ENCODE measurements around the gene TAMALIN. TPM values are rescaled to one million over a fixed set of nuclear protein-coding genes. Genes with fewer than 3 reads are reported as not detected.

The TAMALIN gene
- total RNA-seq, 1 experiment from 2014 or later, result 1.2 TPM

- Mint-ChIP-seq H3K9me3 (no peaks in the 10 kb centered on the region), H3K27me3 (ENCODE audit: low read depth) (peaks cover 32% of the 10 kb centered on the region), H3K36me3 (ENCODE audit: insufficient read depth in 1 of 3, low read depth in 3 of 3) (peaks cover 0 to 18% (median 10%) of the 10 kb centered on the region in 3 experiments; a peak in 4 of 7 replicates), H3K27ac (no peak overlapping the region), H3K4me3 (no peak overlapping the region), H3K4me1 (peaks cover 0 to 4% of the 10 kb centered on the region in 2 experiments; a peak in 1 of 4 replicates)
- Histone ChIP-seq H3K23ac (ENCODE audit: insufficient read length, low read depth, low read length) (no peak overlapping the region), H3K79me2 (ENCODE audit: insufficient read depth, low read length) (no peaks in the 10 kb centered on the region), H3K9ac (ENCODE audit: extremely low read depth, insufficient read length, low read length) (no peak overlapping the region), H3K18ac (ENCODE audit: insufficient read length, low read depth, low read length) (peak overlapping the region; percentile 24), H2AK5ac (ENCODE audit: insufficient read length, low read length) (no peak overlapping the region), H4K20me1 (ENCODE audit: control insufficient read depth, insufficient read depth, insufficient read length) (no peaks in the 10 kb centered on the region), H4K5ac (ENCODE audit: insufficient read length, low read depth, low read length) (no peak overlapping the region), H2BK12ac (ENCODE audit: insufficient read length, low read depth, low read length) (no peak overlapping the region), H3K27ac (ENCODE audit: insufficient read length, low read depth, low read length) (no peak overlapping the region), H3K4me1 (ENCODE audit: insufficient read depth, low read length) (no peaks in the 10 kb centered on the region), H3K79me1 (ENCODE audit: insufficient read depth, low read depth, low read length, poor library complexity, severe bottlenecking) (no peaks in the 10 kb centered on the region), H3K9me3 (ENCODE audit: control insufficient read depth, low read depth, low read length) (no peaks in the 10 kb centered on the region), H2BK15ac (ENCODE audit: low read depth, low read length) (no peak overlapping the region), H3K27me3 (ENCODE audit: insufficient read depth, low read length) (no peaks in the 10 kb centered on the region), H2AFZ (ENCODE audit: low read length) (no peak overlapping the region), H2BK5ac (ENCODE audit: insufficient read length, low read length) (no peak overlapping the region), H2BK120ac (ENCODE audit: low read depth, low read length, poor library complexity, severe bottlenecking) (no peak overlapping the region), H3K4ac (ENCODE audit: low read depth, low read length) (no peak overlapping the region), H3K4me2 (ENCODE audit: insufficient read depth, insufficient read length, low read length) (no peak overlapping the region), H3T11ph (ENCODE audit: low read length) (no peak overlapping the region), H2BK20ac (ENCODE audit: low read depth, low read length, poor library complexity, severe bottlenecking) (no peak overlapping the region), H4K8ac (replicated peaks; ENCODE audit: insufficient read length, low read depth, low read length) (no peak overlapping the region), H3K23me2 (ENCODE audit: insufficient read length, low read depth, low read length, poor library complexity, severe bottlenecking) (no peaks in the 10 kb centered on the region), H4K91ac (ENCODE audit: insufficient read length, low read depth, low read length) (no peak overlapping the region), H3K14ac (ENCODE audit: insufficient read depth, low read length) (no peak overlapping the region), H3K56ac (ENCODE audit: insufficient read length, low read depth, low read length) (no peak overlapping the region)
- no peak for TF ChIP-seq CTCF (conservative IDR thresholded peaks at IDR 0.05)
- WGBS (ENCODE audit: extremely low coverage, insufficient read length, low lambda C conversion rate), result no CpG with 5 or more reads among the region's 6 CpGs
- no peak for DNase-seq
Measured at GRCh38 chr12:52062167-52063081, 55.7 kb downstream of the TAMALIN start.
